HepG2 (cell line): ENCODE results near the gene PRSS33. TPM values are rescaled to one million over a fixed set of nuclear protein-coding genes. Genes with fewer than 3 reads are reported as not detected.

ENCODE experiments used
- ATAC-seq: fragments of 200-7000 bp; cut with Tn5 transposase; 3 replicates; pipeline ENCODE4 v1.9.1; 2020; ENCODE audit warnings: mild to moderate bottlenecking, moderate library complexity
- BruUV-seq: library from RNA; stranded (reverse); fragments of 400-500 nt; replicated peaks from 2 replicates; lab custom pipeline; 2021; lab: Mats Ljungman, UMichigan
- CTCF ChIA-PET: fragments of 300-600 bp; formaldehyde crosslinking; extraction: SDS; loops from one replicate; lab custom pipeline; 2021; ENCODE audit warnings: low total read pairs, inconsistent platforms, low intra/inter-chr PET ratio; lab: Yijun Ruan, JAX
- POLR2A ChIA-PET: fragments of 350-600 bp; sonication (Branson Sonifier 250); formaldehyde crosslinking; loops from one replicate; lab custom pipeline; 2020; ENCODE audit warnings: antibody characterized with exemption, inconsistent platforms; lab: Yijun Ruan, JAX
- DNase-seq: peaks from one replicate; pipeline ENCODE4 v3.0.0-alpha.2; 2015; ENCODE audit warnings: low spot score
- FAIRE-seq: peaks from 3 replicates; lab custom pipeline; 2011; peaks lifted over from hg19 to GRCh38; lab: Jason Lieb, UNC
- H2AFZ ChIP-seq: one replicate; pipeline ENCODE4 v1.6.1; 2011; ENCODE audit warnings: low read length, inconsistent platforms
- H3K27ac ChIP-seq: fragments of 300-600 bp; 3 replicates; pipeline ENCODE4 v1.8.0; 2011; ENCODE audit warnings: mixed run types, mild to moderate bottlenecking, mixed read lengths, low read length, inconsistent platforms; ENCODE audit not compliant: insufficient read depth; ENCODE audit errors: extremely low read length
- H3K27me3 ChIP-seq, 2 experiments: fragments of 200-600 bp in 1 of 2; 2 replicates in 1 of 2; 3 replicates in 1 of 2; pipeline versions ENCODE4 v1.6.0 to v1.8.0; 2011; ENCODE audit warnings: low read length in 2 of 2, mild to moderate bottlenecking in 2 of 2, moderate library complexity in 2 of 2, inconsistent platforms in 1 of 2; ENCODE audit not compliant: insufficient read depth in 2 of 2, control insufficient read depth in 1 of 2
- H3K36me3 ChIP-seq, 2 experiments: fragments of 200-600 bp in 1 of 2; replicated peaks in 1 of 2; 2 replicates in 1 of 2; 3 replicates in 1 of 2; pipeline versions ENCODE4 v1.5.1 to v1.8.0; 2011; ENCODE audit warnings: low read length in 2 of 2, inconsistent platforms in 1 of 2; ENCODE audit not compliant: insufficient read depth in 2 of 2, control insufficient read depth in 1 of 2
- H3K4me1 ChIP-seq: 2 replicates; pipeline ENCODE4 v1.5.1; 2012; ENCODE audit warnings: low read length, inconsistent platforms; ENCODE audit not compliant: insufficient read depth
- H3K4me2 ChIP-seq: 2 replicates; pipeline ENCODE4 v1.6.0; 2011; ENCODE audit warnings: low read depth, low read length, inconsistent platforms
- H3K4me3 ChIP-seq, 3 experiments: fragments of 200-600 bp in 1 of 3; sonication (generic), shearing (Covaris generic) in 1 of 3; replicated peaks in 1 of 3; 2 replicates each; pipeline ENCODE4 v1.5.1; 2011 to 2016; ENCODE audit warnings: low read length in 3 of 3, inconsistent platforms in 2 of 3, low read depth in 2 of 3, mild to moderate bottlenecking in 2 of 3, control low read depth in 1 of 3, mixed read lengths in 1 of 3; ENCODE audit not compliant: insufficient read depth in 1 of 3
- H3K79me2 ChIP-seq: one replicate; pipeline ENCODE4 v1.6.1; 2011; ENCODE audit warnings: low read length, inconsistent platforms; ENCODE audit not compliant: insufficient read depth
- H3K9ac ChIP-seq: 2 replicates; pipeline ENCODE4 v1.6.0; 2011; ENCODE audit warnings: mild to moderate bottlenecking, low read depth, low read length, inconsistent platforms; ENCODE audit not compliant: insufficient read depth
- H3K9me3 ChIP-seq: 2 replicates; pipeline ENCODE4 v1.5.1; 2012; ENCODE audit warnings: mild to moderate bottlenecking, low read length
- H4K20me1 ChIP-seq: 2 replicates; pipeline ENCODE4 v1.6.0; 2011; ENCODE audit warnings: inconsistent platforms, mild to moderate bottlenecking, low read length, moderate library complexity; ENCODE audit not compliant: insufficient read depth
- ARNT2 ChIP-seq: sonication (generic); formaldehyde crosslinking; IDR thresholded peaks from 2 replicates; pipeline ENCODE4 v1.8.0; 2022; ENCODE audit warnings: mild to moderate bottlenecking, low read depth, missing genetic modification reagents, moderate library complexity
- WGBS: methylation state at CpG from one replicate; pipeline ENCODE4 v1.1.6; 2017; ENCODE audit warnings: low lambda C conversion rate; 5-methylcytosine and 5-hydroxymethylcytosine counted together
- in situ Hi-C: cut with HindIII; loops from 2 replicates; pipeline ENCODE4 v1.10.0; 2017; ENCODE audit warnings: low pct_unique_long_range_greater_than_20kb; ENCODE audit not compliant: extremely low pct_ligation_motif_present
- intact Hi-C: fragments of 100-400 bp; cut with micrococcal nuclease; formaldehyde crosslinking; loops from one replicate; pipeline ENCODE4 v1.10.0; 2022; ENCODE audit not compliant: unreplicated experiment
- polyA plus RNA-seq, 8 experiments: library from polyadenylated mRNA; depleted of rRNA in 3 of 8; stranded (reverse) in 7 of 8; unstranded in 1 of 8; fragments of >200 nt; fragmentation: Illumina TruSeq in 4 of 8; extraction: Trizol in 4 of 8; gene quantifications; 2 replicates each; pipeline versions ENCODE4 v1.2.1 to v1.2.3, GENCODE V29; 2011 to 2016; ENCODE audit warnings: low read depth in 4 of 8, missing spikeins in 1 of 8, mixed read lengths in 1 of 8; ENCODE audit not compliant: insufficient read depth in 1 of 8
- total RNA-seq, 5 experiments: library from RNA; depleted of rRNA; stranded (reverse); fragments of >200 nt; fragmentation: Illumina TruSeq; extraction: Trizol; gene quantifications; 2 replicates each; pipeline ENCODE4 v1.2.3, GENCODE V29; 2016; ENCODE audit warnings: low read depth in 1 of 5
- TF ChIP-seq, protein P1 (sequence below): sonication (generic); formaldehyde crosslinking; IDR thresholded peaks from 2 replicates; pipeline ENCODE4 v1.4.0; 2020; ENCODE audit warnings: missing genetic modification reagents
- TF ChIP-seq, protein P2 (sequence below): sonication (generic); formaldehyde crosslinking; IDR thresholded peaks from 2 replicates; pipeline ENCODE4 v1.5.0; 2020; ENCODE audit warnings: mild to moderate bottlenecking, missing genetic modification reagents, moderate library complexity

PRSS33 gene
- total and polyA plus RNA-seq, 2 of the 13 experiments (the other 11 are each of a cell fraction or from before 2014, with no cell fraction given) = not detected

DNA sequence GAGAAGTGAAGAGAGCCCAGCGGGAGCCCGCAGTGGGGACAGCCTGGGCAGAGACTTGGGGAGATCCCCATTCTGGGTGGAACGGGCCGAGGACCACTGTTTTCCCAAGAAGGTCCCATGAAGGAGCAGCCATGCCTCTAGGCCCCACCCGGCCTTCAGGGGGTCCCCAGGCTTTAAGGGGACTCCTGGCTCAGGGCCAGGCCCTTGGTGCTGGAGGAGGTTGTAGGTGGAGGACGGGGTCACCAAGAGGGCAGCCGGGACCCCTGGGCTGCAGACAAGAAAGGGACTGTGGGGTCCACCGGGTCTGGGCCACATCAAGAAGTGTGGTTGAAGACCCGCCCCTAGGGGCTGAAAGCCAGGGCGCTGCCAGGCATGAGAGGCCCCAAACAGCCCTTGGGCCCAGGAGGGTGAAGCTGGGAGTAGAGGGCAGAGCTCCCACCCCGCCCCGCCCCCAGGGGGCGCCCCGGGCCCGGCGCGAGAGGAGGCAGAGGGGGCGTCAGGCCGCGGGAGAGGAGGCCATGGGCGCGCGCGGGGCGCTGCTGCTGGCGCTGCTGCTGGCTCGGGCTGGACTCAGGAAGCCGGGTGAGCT lies 29.5 kb upstream of the PRSS33 start, which contains the start of gene PRSS21:
Gene PRSS21 (plus strand): TSS at position 487 of the 589 bp plus-strand sequence. CDS start 32 bp downstream, at position 519.
- peaks cover 26% of the 10 kb centered on the region for H3K4me1 ChIP-seq
- H3K4me3 ChIP-seq = no peak within 1 kb of the TSS
- BruUV-seq = no TSS peak
- H3K9me3 ChIP-seq = no peaks in the 10 kb centered on the region
- H2AFZ ChIP-seq = no peak within 1 kb of the TSS
- TF ChIP-seq, protein P1, sequence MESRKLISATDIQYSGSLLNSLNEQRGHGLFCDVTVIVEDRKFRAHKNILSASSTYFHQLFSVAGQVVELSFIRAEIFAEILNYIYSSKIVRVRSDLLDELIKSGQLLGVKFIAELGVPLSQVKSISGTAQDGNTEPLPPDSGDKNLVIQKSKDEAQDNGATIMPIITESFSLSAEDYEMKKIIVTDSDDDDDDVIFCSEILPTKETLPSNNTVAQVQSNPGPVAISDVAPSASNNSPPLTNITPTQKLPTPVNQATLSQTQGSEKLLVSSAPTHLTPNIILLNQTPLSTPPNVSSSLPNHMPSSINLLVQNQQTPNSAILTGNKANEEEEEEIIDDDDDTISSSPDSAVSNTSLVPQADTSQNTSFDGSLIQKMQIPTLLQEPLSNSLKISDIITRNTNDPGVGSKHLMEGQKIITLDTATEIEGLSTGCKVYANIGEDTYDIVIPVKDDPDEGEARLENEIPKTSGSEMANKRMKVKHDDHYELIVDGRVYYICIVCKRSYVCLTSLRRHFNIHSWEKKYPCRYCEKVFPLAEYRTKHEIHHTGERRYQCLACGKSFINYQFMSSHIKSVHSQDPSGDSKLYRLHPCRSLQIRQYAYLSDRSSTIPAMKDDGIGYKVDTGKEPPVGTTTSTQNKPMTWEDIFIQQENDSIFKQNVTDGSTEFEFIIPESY (CRISPR knock-in tag) = peak; percentile 31; the same call in 1 of the 2 replicates
- no peak for TF ChIP-seq ARNT2 (CRISPR knock-in tag)
- TF ChIP-seq, protein P2, sequence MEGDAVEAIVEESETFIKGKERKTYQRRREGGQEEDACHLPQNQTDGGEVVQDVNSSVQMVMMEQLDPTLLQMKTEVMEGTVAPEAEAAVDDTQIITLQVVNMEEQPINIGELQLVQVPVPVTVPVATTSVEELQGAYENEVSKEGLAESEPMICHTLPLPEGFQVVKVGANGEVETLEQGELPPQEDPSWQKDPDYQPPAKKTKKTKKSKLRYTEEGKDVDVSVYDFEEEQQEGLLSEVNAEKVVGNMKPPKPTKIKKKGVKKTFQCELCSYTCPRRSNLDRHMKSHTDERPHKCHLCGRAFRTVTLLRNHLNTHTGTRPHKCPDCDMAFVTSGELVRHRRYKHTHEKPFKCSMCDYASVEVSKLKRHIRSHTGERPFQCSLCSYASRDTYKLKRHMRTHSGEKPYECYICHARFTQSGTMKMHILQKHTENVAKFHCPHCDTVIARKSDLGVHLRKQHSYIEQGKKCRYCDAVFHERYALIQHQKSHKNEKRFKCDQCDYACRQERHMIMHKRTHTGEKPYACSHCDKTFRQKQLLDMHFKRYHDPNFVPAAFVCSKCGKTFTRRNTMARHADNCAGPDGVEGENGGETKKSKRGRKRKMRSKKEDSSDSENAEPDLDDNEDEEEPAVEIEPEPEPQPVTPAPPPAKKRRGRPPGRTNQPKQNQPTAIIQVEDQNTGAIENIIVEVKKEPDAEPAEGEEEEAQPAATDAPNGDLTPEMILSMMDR = 0 out of 2 replicates have a peak, but pooled peaks have one; percentile 18
- H3K79me2 ChIP-seq = no peaks in the 10 kb centered on the region
- ATAC-seq (no peak; the same call in 2 of the 3 replicates), FAIRE-seq (no peak), DNase-seq (no peak)
- POLR2A ChIA-PET = no interaction called here
- CTCF ChIA-PET = interaction anchor here (0.6 kb wide), 2 partner anchors 8 to 20 kb away, joined by 3 read pairs; no protein-coding TSS in a partner anchor
- H3K36me3 ChIP-seq = no peaks in the 10 kb centered on the region
- 83% methylated on average over 15 of the region's 28 CpGs for WGBS
- H3K4me2 ChIP-seq = no peak within 1 kb of the TSS
- H3K27ac ChIP-seq = no peak within 1 kb of the TSS
- no peak within 1 kb of the TSS for H3K9ac ChIP-seq
- H3K27me3 ChIP-seq = peaks cover 6 to 53% of the 10 kb centered on the region in 2 experiments
- in situ Hi-C loops = no loop called here
- intact Hi-C loops = no loop called here
- no peaks in the 10 kb centered on the region for H4K20me1 ChIP-seq
